HG03457 (cell line): ENCODE results near the gene FXYD7.

Experiments used
- ATAC-seq: cut with Tn5 transposase; IDR thresholded peaks from one replicate; pipeline ENCODE4 v1.9.1; 2021; ENCODE audit warnings: moderate number of reproducible peaks; ENCODE audit not compliant: unreplicated experiment

FXYD7 gene

GRCh38 chr19:35109395-35110112, 33.5 kb upstream of the FXYD7 start:
- ATAC-seq = no peak

DNA sequence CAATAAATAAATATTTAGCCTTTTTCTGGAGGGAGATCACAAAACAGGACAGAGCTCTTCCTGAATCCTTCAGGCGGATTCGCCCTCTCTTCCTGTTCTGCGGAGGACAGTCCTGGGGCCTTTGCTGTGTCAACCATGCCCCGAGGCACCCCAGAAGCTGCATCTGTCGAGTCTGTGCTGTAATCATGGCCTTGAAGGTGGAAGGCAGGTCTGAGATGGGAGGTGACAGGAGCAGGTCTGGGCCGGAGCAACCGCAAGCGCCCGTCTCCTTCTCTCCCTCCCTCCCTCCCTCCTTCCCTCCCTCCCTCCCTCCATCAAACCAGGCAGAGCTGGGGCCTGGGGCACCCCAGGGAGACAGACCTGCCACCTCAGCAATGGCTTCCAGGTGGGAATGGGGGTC, 32.1 kb upstream of the FXYD7 start:
- no peak for ATAC-seq

DNA sequence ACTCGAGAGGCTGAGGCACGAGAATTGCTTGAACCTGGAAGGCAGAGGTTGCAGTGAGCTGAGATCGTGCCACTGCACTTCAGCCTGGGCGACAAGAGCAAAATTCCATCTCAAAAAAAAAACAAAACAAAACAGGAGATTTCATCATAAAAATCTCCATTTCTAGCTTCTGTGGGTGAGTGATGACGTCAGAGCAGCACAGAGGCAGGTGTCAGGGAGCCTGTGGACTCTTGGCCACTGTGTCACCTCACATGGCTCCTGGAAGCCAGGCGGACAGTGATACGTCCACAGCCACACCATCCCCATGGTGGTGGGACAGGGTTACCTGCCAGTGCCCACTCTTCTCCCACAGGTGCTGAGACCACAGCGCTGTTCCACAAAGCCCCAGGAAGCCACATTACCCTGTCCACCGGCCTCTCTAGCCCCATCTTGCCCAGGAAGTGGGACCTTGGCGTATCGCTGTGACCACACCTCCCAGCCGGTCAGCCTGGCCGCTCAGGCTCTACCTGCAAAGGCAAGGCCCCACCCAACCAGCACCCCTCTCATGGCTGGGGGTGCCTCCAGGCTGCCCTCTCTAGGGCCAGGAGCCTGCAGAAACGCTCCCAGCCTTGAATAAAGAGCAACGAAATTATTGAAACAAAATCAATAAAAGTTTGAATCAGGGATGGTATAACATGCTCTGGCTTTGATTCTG, 29.9 kb upstream of the FXYD7 start:
- no peak for ATAC-seq

DNA sequence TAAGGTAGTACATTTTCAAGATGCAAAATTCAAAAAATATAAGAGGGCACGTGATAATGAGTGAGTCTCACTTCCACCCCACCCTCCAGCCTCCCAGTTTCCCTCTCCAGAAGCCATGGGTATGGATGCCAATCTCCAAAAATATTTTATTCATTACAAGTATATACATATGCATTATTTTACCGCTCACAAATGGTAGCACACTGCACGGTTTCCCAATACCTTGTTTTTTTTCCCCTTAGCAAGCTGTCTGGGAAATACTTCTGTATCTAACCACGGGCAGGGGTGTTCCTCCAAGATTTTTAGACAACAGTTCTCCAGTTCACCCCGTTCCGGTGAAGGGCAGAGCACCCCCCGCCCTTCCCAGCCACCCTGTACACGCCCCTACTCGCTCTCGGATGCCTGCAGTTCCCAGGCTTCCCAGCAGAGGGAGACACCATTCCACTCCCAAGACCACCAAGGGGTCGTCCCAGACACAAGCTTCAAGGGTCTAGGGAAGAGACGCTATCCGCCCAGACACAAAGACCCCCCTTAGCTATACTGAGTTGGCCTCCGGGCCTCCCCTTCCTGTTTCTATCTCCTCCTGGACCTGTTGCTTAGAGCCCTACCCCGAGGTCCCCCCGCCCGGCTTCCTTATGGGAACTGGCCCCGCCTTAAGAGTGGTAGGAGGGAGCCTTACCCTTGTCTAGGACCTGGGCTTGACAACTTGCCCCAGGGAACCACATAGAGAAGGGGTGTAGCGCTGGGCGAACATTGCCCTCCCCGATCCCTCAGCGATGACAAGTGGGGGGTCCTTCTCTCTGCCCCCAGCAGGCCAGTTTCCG, 28.5 kb upstream of the FXYD7 start:
- no peak for ATAC-seq

- ATAC-seq = no peak
Observed at GRCh38 chr19:35115177-35115951, 27.7 kb upstream of the FXYD7 start, which contains the start of gene FXYD3. Gene FXYD3 (plus strand): TSS chr19:35115823. CDS start chr19:35119377, 3,554 bp downstream.

DNA sequence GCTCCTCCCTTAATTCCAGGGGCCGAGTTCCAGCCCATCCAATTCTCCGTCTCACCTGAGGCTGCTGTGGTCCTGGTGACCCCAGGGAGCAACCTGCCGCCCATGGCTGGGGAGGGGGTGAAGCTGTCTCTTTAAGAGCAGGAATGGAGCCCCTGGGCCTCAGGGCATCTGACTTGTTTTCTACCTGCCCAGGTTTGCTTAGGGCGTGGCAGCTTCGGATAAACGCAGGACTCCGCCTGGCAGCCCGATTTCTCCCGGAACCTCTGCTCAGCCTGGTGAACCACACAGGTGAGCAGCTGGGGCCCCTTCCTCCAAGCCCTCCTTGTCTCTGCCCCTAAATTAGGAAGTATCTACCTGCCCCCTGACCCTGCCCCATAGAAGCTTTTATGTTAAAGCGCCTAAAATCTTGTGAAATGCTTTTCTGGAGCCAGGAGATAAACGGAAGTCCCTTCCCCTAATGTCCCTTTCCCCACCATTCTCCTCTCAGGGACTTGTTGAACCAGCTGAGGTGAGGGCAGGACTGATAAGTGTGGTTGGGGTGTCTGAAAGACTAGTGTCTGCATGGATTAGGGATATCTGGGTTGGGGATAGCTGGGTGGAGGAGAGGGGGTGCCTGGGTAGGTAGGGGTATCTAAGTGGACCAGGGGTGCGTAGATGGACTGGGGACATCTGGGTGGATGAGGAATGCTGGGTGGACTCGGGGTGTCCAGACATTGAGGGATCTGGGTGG, 26.8 kb upstream of the FXYD7 start:
- ATAC-seq = no peak

GRCh38 chr19:35117116-35117515, 25.9 kb upstream of the FXYD7 start:
- ATAC-seq = no peak

DNA sequence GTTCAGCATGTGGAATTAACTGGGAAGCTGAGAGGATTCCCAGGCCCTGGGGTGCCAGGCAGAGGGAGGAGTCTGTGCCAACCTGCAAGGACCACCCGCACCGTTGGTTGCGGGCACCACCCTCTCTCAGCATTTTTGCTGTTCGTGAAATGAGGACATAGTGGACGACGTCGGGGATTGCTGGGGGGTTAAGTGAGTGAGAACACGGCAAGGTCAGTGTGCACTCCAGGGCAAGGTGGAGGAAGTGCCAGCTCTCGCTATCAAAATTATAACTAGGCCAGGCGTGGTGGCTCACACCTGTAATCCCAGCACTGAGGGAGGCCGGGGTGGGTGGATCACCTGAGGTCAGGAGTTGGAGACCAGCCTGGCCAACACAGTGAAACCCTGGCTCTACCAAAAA, 25.3 kb upstream of the FXYD7 start:
- ATAC-seq = no peak

GRCh38 chr19:35118268-35119020, 24.6 kb upstream of the FXYD7 start:
- ATAC-seq = no peak

GRCh38 chr19:35119091-35119490, 24.0 kb upstream of the FXYD7 start:
- ATAC-seq = no peak

DNA sequence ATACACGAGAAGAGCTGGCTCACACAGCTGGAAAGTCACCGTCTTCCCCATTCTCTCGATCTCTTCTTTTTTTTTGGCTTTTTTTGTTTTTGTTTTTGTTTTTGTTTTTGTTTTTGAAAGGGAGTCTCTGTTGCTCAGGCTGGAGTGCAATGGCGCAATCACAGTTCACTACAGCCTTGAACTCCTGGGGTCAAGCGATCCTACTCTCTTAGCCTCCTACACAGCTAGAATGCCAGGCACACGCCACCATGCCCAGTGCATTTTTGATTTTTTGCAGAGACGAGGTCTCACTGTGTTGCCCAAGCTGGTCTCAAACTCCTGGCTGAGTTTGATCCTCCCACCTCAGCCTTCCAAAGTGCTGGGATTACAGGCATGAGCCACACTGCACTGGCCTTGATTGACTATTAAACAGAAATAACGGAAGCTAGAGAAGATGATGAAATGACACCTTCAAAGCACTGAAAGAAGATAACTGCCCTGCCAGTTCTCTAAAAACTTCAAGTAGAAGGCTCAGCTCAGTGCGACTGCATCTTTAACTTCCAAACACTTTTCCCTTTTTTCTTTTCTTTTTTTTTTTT, 23.4 kb upstream of the FXYD7 start:
- ATAC-seq = no peak

DNA sequence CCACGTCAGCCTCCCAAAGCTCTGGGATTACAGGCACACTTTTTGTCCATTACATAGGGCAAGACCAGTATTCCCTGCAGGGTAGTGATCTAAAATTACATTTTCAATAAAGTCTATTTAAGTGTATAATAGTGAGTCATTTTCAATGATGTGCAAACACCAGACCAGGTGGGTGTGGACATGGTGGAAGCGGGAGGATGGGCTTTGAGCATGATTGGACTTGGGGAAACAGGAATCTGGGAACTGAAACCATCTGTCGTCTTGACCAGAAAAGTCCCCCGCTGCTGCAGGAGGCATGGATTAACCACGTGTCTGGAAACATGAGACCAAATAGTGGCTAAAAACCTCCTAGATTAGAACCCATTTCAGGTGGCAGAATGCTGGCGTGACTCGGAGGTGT, 22.6 kb upstream of the FXYD7 start:
- ATAC-seq = no peak

- ATAC-seq = no peak
Observed at GRCh38 chr19:35120898-35121297, 22.2 kb upstream of the FXYD7 start.

DNA sequence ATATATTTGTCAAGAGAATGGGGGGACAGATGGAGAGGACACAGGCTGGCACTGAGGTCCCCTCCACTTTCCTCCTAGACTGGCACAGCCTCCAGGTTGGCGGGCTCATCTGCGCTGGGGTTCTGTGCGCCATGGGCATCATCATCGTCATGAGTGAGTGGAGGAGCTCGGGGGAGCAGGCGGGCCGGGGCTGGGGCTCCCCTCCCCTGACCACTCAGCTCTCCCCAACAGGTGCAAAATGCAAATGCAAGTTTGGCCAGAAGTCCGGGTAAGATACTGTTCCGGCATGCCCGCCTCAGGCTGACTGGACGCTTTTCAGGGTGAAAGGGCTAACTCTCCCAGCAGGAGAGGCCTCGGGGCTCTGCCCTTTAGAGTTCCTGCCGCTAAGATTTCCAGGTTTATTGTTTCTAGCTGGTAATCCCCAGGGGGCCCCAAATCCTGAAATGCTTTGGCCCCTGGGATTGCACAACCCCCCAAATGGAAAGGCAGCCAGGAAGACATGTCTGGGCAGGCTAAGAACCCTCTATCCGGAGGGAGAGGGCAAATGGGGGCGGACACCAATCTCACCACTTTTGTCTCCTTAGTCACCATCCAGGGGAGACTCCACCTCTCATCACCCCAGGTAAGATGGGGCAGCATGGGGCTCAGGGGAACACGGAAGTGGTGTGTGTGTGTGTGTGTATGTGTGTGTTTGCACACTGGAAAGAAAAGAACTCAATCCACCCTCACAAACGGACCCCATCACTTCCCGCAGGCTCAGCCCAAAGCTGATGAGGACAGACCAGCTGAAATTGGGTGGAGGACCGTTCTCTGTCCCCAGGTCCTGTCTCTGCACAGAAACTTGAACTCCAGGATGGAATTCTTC, 20.1 kb upstream of the FXYD7 start:
- no peak for ATAC-seq

- ATAC-seq = no peak
Observed at GRCh38 chr19:35123573-35123972, 19.5 kb upstream of the FXYD7 start.

DNA sequence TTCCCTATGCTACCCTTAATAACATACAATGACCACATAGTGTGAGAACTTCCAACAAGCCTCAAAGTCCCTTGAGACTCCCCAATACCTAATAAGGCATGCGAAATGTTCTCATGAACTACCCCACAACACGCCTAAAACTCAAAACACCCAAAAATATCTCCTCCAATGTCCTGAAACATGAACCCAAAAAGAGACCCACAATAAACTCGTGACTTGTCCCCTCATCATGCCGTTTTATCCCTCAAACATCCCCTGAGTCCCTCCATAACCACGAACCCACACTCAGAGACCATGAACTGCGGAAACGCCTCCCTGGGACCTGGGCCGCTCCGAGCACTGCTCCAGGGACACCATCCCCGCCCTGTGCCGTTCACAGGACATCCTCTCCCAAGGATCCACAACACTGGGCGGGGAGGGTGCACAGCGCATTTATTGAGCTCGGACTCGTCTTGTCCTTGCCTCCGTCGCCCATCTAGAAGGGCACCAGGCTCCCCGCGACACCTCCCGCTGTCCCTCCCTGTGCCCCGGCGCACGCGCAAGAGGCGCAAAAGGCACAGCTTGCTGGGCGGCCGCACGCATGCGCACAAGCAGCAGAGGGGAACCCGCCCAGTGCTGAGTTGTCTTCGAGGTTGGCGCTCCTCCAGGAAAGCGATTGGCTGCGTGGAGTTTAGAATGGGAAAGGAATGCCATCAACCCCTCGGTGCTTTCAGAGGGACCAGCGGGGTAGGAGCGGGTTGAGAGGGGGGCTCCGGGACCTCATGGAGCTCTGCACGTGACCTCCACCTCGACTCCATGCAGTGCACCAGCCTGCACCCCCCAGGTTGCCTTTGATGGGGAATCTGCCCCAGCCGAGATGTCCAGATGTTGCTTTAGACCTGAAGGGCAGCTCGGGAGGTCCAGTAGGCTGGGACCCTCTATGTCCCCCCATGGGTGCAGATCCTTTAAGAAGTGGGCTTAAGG, 18.7 kb upstream of the FXYD7 start:
- no peak for ATAC-seq

DNA sequence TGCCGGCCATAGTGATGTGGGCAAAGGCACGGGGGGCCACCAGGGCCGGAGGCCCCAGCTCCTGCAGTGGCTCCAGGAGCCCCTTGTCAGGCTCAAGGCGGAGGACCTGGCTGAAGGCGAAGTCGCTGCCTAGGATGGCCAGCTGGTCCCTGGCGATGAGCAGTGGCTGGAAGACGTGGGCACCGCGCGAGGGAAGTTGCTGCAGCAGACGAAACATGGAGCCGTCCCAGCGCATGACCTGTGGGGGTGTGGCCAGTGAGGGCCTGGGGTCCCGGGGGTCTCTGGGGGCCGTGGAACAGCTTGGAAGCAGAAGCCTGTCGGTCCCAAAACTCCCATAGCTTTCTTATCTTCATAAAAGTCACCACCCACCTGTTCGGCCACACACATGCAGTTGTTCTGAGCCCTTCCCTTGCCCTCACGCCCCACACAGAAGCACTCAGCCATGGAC, 17.8 kb upstream of the FXYD7 start:
- ATAC-seq = no peak
